Measurements from ENCODE around the gene MRTFA.

MRTFA gene

DNA sequence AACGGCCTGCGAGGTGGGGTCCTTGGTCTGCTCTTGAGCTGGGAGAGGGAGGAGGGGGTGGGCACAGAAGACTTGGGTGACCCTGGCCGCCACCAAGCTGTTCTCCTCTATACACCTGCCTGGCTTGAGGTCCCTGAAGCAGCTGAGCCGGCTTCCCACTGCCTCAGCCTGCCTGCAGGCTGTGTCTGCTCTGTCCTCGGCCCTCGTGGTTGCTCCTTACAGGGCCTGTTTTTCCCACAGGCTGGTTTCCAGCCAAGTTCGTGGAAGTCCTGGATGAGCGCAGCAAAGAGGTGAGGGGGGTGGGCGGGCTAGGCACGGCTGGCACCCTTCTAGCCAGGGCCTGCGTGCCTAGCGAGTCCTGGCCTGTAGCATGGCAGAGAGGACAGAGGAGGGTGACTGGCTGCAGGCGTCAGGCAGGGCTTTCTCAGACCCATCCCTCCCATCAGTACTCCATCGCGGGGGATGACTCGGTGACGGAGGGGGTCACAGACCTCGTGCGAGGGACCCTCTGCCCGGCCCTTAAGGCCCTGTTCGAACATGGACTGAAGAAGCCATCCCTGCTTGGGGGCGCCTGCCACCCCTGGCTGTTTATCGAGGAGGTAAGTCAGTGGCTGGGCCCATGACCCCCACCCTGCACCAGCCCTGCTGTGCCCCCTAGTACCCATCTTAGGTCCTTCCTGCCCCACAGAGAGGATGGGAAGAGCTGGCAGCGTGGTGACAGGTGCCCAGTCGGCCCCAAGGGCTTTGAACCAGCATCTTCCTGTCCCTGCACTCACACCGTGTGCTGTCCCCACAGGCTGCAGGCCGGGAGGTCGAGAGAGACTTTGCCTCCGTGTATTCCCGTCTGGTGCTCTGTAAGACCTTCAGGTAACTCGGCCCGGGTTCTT is 228.4 kb downstream of the MRTFA start:
- no peak for DNase-seq

DNA sequence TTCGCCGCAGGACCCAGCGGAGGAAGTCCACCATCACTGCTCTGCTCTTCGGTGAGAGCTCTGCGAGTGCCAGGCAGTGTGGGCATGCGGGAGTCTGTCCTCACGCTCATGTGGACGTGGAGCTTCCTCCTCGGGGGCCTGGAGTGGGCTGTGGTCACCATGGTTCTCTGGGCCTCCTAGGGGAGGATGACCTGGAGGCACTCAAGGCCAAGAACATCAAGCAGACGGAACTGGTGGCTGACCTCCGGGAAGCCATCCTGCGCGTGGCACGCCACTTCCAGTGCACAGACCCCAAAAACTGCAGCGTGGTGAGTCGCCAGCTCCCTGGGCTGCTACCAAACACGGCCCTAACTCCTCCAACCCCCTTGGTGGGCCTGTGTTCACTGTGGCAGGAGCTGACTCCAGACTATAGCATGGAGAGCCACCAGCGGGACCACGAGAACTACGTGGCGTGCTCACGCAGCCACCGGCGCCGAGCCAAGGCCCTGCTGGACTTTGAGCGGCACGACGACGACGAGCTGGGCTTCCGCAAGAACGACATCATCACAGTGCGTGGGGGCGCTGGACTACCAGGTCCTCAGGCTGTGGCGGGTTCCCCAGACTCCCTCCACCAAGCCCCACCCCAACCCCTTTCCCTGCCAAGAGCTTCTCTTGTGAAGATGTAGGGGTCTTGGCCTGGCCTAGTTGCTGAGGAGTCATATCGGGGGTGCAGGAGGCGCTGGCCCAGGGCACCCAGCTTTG is 229.3 kb downstream of the MRTFA start:
- no peak for DNase-seq

DNA sequence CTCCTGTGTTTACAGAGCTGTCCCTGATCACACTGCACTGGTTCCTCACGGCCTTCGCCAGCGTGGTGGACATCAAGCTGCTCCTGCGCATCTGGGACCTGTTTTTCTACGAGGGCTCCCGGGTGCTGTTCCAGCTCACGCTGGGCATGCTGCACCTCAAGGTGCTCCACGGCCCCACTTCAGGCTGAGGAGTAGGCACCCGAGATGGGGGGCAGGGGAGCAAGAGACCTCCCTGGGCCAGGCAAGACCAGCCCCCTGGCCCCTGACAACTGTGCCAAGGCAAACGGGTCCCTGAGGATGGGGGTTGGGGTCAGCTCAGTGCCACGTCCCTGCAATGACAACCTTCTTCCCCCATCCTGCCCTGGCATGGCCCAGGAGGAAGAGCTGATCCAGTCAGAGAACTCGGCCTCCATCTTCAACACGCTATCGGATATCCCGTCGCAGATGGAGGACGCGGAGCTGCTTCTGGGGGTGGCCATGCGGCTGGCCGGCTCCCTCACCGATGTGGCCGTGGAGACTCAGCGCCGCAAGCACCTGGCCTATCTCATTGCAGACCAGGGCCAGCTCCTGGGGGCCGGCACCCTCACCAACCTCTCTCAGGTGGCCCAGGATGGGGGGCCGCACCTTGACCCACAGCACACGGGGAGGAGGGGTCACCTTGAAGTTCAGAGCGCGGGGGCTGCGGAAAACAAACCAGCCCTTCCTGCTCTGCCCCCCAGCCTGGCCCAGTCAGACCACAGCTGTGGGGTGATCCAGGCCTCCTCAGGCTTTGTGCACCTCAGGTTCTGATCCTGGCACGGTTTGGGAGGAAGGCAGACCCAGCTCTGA is 230.2 kb downstream of the MRTFA start:
- DNase-seq: no peak

DNA sequence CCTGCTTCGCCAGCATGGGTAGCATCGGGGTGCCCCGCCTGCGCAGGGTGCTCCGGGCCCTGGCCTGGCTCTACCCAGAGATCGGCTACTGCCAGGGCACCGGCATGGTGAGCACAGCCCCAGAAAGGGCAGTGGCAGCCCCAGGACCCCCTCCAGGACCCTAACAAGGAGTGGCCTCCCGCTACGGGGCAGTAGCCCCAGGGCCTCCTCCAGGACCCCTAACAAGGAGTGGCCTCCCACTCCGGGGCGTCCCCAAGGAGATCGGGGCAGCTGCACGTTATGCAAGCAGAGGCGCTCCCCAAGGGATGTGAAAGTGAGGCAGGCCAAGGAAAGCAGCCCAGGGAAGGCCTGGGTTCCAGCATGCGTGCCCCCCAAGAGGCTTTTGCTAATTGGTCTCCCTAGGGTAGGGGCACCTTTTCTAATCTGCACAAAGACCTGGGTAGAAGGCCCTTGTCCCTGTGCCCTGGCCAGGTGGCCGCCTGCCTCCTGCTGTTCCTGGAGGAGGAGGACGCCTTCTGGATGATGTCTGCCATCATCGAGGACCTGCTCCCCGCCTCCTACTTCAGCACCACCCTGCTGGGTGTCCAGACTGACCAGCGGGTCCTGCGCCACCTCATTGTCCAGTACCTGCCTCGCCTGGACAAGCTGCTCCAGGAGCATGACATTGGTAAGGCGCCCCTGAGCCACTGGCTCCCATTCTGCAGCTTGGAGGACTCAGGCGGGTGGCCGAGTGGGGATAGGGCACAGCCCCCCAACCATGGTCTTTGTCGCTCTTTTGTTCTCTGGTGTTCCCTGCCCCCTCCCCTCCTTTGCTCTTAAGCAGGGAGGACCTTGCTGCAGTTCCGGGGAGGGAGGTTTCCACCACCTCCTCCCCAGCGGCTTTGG is 231.1 kb downstream of the MRTFA start:
- no peak for DNase-seq

DNA sequence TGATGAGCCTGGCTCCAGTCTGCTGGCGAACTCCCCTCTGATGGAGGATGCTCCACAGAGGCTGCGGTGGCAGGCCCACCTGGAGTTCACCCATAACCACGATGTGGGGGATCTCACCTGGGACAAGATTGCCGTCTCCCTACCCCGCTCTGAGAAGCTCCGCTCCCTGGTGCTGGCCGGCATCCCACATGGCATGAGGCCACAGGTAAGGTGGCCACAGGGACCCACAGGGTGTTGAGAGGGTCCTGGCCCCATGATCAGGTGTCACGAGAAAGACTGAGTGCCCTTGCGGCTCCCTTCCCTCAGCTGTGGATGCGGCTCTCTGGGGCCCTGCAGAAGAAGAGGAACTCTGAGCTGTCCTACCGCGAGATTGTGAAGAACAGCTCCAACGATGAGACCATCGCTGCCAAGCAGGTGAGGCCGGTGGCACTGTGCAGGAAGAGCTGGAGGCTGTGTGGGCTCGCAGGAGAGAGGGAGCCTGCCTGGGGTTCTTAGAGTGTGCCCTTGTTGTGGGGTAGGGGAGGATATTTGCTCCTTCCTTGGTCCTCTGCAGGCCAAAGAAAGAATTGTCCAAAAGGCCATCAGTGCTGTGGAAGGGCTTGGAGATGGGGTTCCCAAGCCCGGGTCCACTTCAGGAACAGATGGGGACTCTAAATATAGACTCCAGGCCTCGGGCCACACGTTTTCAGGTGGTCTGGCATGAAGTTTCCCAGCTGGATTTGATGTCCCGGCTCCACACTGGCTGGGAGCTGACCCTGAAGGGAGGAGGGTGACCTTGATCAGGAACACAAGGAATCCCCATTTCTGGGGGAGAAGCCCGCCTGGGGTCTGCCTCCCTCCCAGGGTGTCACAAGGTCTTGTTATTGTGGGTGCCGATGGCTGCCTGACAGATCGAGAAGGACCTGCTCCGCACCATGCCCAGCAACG is 232.0 kb downstream of the MRTFA start:
- DNase-seq: no peak

DNA sequence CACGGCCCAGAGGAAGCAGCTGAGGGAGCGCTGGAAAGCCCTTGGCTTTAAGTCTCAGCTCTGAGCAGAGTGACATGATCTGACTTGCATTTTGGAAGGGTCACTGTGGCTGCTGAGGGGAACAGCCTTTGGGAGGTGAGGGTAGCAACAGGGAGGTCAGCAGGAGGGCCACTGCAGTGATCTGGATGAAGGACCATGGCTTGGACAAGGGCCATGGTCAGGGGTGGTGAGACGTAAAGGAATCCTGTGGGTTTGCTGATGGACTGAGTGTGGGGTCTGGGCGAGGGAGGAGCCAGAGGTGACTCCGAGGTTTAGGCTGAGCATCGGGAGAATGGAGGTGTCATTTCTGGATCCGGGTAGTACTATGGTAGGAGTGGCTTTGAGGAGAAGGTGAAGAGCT is 232.9 kb downstream of the MRTFA start:
- DNase-seq: no peak

DNA sequence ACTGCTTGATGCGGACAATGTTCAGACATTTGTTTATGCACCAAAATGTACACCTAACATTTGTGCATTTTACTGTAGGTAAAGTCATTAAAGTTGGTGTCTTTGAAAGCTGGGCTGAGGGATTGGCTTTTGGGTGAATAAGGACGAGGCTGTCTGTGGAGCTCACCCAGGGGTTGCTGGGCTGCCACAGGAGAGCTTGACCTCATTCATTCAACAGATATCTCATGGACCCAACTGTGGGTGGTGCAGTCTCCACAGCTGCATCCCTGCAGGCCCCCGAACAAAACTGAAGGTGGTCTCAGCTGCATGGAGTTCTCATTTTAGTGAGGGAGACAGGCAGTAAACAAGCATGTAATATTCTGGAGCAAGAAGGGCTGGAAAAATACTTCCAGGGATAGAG is 233.4 kb downstream of the MRTFA start:
- DNase-seq: no peak

DNA sequence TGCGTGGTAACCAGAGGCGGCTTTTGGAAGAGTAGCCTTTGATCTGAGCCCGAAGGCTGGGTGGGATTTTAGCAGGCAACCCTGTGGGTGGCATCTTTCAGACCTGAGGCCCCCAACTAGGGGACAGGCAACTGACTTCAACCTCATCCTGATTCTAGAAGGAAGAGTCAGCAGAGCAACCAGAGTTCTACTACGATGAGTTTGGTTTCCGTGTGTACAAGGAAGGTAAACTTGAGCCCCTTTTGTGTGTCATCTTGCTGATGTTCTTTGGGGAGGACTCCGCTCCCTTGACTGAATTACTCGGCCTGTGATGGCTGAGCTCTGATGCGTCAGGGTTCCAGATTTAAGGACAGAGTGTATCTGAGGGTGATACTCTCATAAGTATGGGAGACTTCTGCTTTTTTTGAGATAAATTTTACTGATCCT is 234.5 kb downstream of the MRTFA start:
- DNase-seq: peak; percentile 54

DNA sequence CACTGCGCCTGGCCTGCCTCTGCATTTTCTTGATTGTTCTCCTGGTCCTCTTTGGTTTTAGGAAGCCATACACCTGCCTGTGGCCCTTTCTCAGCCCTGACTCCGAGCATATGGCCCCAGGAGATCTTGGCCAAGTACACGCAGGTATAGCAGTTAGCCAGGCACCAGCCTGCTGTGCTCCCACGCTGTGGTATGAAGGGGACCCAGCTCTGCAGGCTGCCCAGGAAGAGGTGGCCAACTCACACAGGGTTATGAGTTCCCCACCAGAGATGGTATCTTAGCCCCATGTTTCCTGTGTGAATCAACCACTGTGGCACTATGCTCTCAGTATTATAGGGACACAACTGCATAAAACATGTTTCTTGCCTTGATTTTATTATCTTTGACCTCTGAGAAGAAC is 235.0 kb downstream of the MRTFA start:
- peak; percentile 79 for DNase-seq

DNA sequence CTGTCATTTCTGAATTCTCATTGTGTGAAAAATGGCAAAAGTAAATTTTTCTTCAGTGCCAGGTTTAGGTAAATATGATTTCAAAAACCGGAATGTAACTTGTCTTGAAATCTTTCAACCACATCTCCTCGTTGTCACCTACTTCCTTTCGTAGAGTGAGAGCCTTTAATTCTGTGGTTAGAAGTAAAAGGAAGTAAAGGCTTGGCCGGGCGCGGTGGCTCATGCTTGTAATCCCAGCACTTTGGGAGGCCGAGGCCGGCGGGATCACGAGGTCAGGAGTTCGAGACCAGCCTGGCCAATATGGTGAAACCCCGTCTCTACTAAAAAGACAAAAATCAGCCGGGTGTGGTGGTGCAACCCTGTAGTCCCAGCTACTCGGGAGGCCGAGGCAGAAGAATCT is 236.4 kb downstream of the MRTFA start:
- DNase-seq: peak; percentile 61

DNA sequence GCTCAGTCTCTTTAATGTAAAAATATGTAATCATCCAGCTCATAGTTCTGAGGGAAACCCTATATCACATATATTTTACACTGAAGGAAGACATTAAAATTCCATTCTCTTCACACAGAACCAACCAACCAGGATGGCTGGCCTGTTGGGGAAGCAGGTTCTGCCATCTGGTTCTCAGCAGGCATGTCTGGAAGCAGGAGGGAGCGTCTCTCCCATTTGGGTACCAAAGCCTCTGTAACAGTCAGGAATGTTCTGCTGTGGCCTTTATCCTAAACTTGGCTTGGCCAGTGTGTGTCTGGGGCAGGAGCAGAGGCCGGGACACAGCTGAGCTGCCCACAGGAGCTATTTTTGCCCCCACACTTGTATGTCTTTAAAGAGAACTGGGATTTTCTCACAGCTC is 236.9 kb downstream of the MRTFA start:
- DNase-seq: no peak

DNA sequence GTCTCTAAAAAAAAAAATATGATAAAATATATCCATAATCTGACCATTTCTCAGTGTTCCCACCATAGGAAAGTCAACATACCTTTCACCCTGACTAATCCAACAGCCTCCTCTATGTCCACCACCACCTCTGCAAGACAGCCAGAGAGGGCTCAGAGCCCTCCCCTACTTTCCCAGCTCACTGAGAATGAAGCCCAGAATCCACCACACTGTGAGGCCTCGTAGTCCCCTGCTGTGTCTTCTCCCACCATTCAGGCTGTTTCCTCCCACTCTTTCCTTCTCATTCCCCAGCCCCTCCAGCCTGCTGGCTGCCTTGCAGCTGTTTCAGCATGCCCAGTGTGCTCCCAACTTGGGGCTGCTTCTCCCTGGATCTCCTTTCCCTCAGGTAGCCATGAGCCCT is 239.1 kb downstream of the MRTFA start:
- DNase-seq: no peak

DNA sequence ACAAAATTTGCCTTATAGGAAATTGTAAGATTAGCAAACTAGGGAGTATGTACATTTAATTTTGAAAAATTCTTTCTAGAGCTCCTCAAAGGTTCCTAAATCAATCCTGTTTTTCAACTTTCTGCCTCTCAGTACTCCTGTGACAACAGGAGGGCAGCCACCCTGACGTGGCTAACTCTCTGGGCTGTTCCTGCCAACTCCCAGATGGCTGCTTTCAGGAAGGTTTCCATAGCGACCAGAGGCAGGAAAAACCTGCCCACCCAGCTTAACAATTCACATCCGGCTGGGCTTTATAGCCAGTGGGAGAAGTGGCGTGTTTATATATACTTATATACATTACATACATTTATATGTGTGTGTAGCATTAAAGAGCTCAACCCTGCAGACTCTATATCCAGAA is 239.6 kb downstream of the MRTFA start:
- no peak for DNase-seq

DNA sequence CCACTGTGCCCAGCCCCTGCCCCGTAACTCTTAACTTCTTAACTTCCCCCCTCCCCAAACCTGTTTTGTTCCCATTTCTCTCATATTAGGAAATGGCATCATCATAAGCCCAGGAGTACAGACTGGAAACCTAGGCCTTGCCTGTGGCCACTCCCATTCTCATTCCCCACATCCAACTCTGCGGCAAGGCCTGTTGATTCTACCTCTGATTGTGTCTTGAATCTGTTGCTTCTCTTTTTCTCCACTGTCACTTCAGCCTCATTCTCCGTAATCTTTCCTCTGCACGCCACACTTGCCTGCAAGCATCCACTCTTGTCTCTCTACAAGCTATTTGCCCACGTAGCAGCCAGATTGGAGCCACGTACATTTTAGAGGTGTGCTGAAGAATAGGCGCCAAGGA is 240.9 kb downstream of the MRTFA start:
- DNase-seq: no peak

DNA sequence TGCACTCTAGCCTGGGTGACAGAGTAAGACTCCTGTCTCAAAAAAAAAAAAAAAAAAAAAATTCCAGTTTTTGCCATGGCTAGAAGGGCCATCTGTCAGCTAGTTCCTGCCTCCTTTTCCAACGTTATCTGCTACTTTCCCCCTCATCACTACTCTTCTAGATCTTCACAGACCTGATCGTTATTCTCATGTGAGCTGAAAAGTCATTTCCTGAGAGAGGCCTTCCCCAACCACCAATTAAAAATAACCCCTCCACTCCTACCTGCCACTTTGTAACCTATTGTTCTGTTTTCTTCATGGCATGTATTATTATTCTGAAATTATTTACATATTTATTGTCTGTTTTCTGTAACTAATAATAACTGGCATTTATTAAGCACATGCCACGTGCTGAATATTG is 241.9 kb downstream of the MRTFA start:
- DNase-seq: no peak

DNA sequence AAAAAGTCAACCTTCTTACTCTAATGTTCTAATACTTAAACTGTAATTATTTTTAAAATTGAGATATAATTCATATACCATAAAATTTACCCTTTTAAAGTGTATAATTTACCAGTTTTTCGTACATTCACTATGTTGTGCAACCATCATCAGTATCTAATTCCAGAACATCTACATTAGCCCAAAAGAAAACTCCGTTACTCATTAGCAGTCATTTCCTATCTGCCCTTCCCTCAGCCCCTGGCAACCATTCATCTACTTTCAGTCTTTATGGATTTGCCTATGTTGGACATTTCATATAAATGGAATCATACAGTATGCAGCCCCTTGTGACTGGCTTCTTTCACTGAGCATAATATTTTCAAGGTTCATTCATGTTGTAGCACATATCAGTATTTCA is 243.9 kb downstream of the MRTFA start:
- DNase-seq: no peak

DNA sequence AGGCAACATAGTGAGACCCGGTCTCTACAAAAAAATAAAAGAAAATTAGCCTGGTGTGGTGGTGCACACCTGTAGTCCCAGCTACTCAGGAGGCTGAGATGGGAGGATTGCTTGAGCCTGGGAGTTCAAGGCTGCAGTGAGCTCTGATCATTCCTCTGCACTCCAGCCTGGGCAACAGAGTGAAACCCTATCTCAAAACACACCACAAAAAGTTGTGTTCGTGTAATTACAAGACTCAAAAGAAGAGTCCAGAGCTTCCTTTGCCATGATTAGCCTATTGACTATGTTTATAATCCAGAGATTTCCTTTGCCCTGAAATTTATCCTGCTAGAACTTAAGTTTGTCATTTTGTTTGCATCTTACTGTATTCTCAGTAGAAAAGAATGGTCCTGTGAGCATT is 245.1 kb downstream of the MRTFA start:
- no peak for DNase-seq

DNA sequence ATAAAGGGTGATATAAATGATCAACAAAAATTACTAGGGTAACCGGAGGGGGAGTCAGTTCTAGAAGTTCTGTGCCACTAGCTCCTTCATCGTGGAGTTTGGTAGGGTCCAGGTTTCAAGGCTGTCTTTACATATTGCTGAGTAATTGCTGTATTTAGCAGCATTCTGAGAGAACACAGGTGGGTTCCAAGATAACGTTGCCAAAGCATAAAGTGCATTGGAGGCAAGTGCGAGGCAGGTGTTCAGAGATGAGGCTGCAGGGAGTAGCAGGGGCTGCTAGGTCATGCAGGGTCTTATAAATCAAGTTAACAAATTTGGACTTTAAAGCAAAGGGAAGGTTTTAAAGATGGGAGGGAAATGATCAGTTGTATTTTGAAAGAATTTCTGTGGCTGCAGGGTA is 248.3 kb downstream of the MRTFA start:
- DNase-seq: no peak

DNA sequence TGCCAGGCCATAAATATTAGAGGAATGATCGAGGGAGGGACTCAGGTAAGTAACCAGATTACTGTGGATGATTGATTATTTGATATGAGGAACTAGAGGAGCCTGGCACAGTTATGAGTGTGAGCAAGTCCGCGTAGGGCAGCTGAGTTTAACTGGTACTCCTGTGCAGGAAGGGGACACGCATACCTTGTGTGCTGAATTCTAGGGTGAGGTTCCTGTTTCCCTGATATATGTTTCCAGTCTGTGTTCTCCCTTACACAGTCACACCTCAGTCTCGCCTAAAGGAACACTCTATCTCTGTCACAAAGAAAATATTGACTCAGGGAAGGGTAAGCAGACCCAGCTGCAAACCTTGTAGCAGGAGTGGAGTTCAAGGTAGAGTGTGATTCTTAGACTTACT is 248.8 kb downstream of the MRTFA start:
- DNase-seq: no peak

DNA sequence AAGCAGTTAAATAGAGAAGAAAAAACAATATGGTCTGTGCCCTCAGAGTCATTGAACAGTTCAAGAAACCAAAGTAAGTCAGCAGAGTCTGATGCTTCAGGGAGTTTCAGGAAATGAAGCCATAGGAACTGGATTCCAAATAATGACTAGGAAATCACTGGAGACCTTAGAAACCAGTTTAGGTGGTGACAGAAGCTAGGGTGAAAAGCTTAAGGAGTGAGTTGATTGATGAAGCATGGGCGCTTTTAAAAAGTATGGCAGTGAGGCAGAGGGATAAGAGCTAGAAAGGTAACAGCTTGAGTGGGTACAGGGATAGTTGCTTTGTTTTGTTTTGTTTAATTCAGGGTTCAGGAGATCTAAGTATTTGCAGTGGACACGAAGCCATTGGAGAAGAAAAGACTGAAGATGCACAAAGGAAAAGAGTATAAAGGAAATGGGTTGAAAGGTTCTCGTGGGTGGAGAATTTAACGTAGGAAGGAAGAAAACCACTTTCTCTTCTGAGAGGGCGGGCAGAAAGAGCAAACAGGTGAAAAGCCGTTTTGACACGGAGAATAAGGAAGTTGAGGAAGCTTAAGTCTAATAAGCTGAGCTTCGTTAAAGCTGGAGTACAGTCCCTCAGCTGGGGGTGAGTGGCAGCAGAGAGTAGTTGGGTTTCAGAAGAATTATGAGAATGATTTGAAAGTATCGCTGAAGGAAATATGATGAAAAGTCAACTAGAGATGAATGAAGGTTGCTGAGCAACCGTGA is 251.3 kb downstream of the MRTFA start:
- DNase-seq: no peak

DNA sequence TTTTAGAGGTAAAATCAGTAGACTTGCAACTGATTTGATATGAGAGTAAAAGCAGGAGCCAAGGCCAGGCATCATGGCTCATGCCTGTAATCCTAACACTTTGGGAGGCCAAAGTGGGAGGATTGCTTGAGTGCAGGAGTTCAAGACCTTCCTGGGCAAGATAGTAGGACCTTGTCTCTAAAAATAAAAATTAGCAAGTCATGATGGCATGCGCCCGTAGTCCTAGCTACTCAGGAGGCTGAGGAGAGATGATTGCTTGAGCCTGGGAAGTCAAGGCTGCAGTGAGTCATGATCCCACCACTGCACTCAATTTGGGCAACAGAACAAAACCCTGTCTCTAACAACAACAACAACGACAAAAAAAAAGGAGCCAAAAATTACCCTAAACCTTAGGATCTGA is 252.6 kb downstream of the MRTFA start:
- DNase-seq: no peak
